ENCODE results near the gene NEURL4. TPM values are rescaled to one million over a fixed set of nuclear protein-coding genes. Genes with fewer than 3 reads are reported as not detected.

Gene NEURL4
- total RNA-seq, 1 donor from 2014 or later = 28.0 TPM

- H3K4me3 Mint-ChIP-seq (ENCODE audit: unreplicated experiment) = peak overlapping the region; percentile 87
- TF ChIP-seq CTCF (IDR thresholded peaks at IDR 0.05) = no peak
- no peaks in the 10 kb centered on the region for H3K9me3 Mint-ChIP-seq (ENCODE audit: low read depth)
- no peaks in the 10 kb centered on the region for H3K36me3 Mint-ChIP-seq (ENCODE audit: low read depth)
- no peaks in the 10 kb centered on the region for H3K27me3 Mint-ChIP-seq (ENCODE audit: low read depth)
- peak overlapping the region; percentile 91 for H3K27ac Mint-ChIP-seq (ENCODE audit: unreplicated experiment)
- peaks cover 44% of the 10 kb centered on the region for H3K4me1 Mint-ChIP-seq (ENCODE audit: low read depth)
- no peak for DNase-seq (ENCODE audit: low spot score)
Measured at GRCh38 chr17:7352910-7353635, 23.9 kb upstream of the NEURL4 start.

DNA sequence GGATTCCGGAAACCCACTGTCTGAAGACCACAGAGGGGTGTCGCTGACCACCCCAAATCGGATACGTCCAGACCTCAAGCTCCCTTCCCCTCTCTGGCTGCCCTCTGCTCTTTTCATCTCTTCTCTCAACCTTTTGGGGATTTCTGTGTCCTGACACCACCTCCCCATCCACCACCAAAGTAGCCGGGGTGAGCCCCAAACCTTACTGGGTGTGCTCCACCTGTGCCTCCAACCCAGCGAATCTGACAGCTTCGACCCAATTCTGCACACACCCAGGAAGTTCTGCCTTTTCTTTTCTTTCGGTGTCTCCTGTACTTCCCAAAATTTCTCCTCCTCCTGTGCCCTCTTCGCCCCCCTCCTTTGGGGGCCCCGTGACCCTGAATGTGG is 23.4 kb upstream of the NEURL4 start:
- Mint-ChIP-seq H3K27ac (ENCODE audit: unreplicated experiment) (peak overlapping the region; percentile 91), H3K9me3 (ENCODE audit: low read depth) (no peaks in the 10 kb centered on the region), H3K4me3 (ENCODE audit: unreplicated experiment) (peak overlapping the region; percentile 87), H3K36me3 (ENCODE audit: low read depth) (no peaks in the 10 kb centered on the region), H3K27me3 (ENCODE audit: low read depth) (no peaks in the 10 kb centered on the region), H3K4me1 (ENCODE audit: low read depth) (peaks cover 46% of the 10 kb centered on the region)
- no peak for DNase-seq (ENCODE audit: low spot score)
- TF ChIP-seq CTCF (IDR thresholded peaks at IDR 0.05) = peak; percentile 31

DNA sequence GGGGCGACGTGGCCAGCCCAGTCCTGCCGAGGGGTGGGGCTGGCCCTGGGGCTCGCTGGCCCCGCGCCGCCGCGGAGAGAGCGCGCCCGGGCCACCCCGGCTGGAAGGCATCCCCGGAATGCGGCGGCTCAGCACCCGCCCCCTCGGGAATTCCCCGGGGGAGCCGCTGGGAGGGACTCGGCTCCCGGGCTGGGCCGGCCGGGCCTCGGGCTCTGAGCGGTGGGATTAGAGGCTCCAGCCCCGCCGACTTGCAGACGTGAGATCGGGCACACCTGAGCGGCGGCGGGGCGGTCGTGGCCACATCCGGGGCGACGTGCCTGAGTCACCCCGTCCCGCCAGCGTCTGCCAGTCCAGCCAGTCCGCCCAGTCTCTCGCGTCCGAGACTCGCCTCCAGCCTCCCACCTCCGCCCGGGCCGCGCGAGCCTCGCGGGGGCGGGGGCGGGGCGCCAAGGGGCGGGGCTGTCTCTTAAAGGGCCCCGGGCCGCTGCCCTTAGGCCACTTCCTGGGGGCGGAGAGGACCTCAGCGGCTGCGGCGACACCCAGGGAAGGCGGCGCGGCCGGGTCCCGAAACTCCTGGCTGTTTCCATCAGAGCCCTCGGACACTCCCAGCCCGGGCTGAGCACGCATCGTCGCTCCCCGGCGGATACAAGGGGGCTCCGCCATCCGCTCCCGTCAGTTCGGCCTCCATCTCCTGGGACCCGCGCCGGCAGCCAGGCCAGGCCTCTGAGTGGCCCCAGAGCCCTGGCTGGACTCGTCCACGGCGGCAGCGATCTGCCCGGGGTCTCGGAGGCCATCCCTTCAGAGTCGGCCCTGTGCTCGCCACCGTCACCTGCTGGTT is 22.7 kb upstream of the NEURL4 start, which contains the start of gene KCTD11:
Gene KCTD11 (plus strand): TSS at position 498 of the 838 bp plus-strand sequence.
- peak; percentile 97 for DNase-seq (ENCODE audit: low spot score)
- H3K27ac Mint-ChIP-seq (ENCODE audit: unreplicated experiment) = peak within 1 kb of the TSS; percentile 96
- H3K4me3 Mint-ChIP-seq (ENCODE audit: unreplicated experiment) = peak within 1 kb of the TSS; percentile 87
- no peaks in the 10 kb centered on the region for H3K36me3 Mint-ChIP-seq (ENCODE audit: low read depth)
- peaks cover 46% of the 10 kb centered on the region for H3K4me1 Mint-ChIP-seq (ENCODE audit: low read depth)
- no peaks in the 10 kb centered on the region for H3K9me3 Mint-ChIP-seq (ENCODE audit: low read depth)
- no peaks in the 10 kb centered on the region for H3K27me3 Mint-ChIP-seq (ENCODE audit: low read depth)
- TF ChIP-seq CTCF (IDR thresholded peaks at IDR 0.05) = peak; percentile 81

DNA sequence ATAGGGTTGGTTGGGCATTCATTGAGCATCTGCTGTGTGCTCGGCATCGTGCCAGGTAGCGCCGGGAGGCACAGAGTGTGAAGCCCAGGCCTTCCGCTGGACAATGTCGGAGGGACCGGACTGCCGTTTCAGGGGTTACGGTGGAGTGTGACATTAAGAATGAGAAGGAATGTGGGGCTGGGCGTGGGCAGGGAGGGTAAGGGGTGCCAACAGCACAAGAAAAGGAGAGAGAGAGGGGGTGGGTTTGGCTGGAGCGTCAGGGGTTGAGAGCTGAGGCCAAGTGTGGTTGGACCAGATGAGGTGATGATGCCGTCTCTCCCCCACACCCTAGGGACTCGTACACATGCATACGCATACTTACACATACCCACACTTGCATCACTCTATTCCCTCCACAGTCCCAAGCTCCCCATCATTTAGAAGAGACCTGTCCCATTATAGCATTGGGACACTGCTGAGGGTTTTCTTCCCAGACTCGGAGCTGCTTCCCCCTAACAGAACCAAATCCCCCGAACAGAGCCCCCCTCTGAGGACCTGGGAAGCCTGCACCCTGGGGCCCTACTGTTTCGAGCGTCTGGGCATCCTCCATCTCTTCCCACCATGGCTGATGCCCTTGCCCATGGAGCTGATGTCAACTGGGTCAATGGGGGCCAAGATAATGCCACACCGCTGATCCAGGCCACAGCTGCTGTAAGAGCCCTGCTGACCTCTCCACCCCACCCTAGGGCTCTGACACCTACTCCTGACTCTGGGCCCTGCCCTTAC is 19.5 kb upstream of the NEURL4 start:
- no peak overlapping the region for H3K4me3 Mint-ChIP-seq (ENCODE audit: unreplicated experiment)
- no peaks in the 10 kb centered on the region for H3K9me3 Mint-ChIP-seq (ENCODE audit: low read depth)
- no peak for DNase-seq (ENCODE audit: low spot score)
- H3K36me3 Mint-ChIP-seq (ENCODE audit: low read depth) = no peaks in the 10 kb centered on the region
- peak overlapping the region; percentile 27 for H3K27ac Mint-ChIP-seq (ENCODE audit: unreplicated experiment)
- H3K27me3 Mint-ChIP-seq (ENCODE audit: low read depth) = no peaks in the 10 kb centered on the region
- TF ChIP-seq CTCF (IDR thresholded peaks at IDR 0.05) = no peak
- H3K4me1 Mint-ChIP-seq (ENCODE audit: low read depth) = peaks cover 27% of the 10 kb centered on the region

Measured in chondrocyte (in vitro differentiated cells).